OCI-LY1 (cell line): ENCODE measurements around the gene LCN6.

ENCODE experiments used
- EZH2 ChIP-seq: fragments of 200-600 bp; sonication (generic), shearing (Covaris generic); IDR thresholded peaks from 2 replicates; pipeline ENCODE4 v1.8.0; 2017; ENCODE audit warnings: borderline replicate concordance, mixed run types, mild to moderate bottlenecking, antibody characterized with exemption, low read length, moderate library complexity, mixed read lengths
- TF ChIP-seq, protein P1 (sequence below): fragments of 200-600 bp; sonication (generic), shearing (Covaris generic); IDR thresholded peaks from 2 replicates; pipeline ENCODE4 v1.5.1; 2017; ENCODE audit warnings: mild to moderate bottlenecking, antibody characterized with exemption, low read length, moderate library complexity, mixed read lengths

- TF ChIP-seq, protein P1, sequence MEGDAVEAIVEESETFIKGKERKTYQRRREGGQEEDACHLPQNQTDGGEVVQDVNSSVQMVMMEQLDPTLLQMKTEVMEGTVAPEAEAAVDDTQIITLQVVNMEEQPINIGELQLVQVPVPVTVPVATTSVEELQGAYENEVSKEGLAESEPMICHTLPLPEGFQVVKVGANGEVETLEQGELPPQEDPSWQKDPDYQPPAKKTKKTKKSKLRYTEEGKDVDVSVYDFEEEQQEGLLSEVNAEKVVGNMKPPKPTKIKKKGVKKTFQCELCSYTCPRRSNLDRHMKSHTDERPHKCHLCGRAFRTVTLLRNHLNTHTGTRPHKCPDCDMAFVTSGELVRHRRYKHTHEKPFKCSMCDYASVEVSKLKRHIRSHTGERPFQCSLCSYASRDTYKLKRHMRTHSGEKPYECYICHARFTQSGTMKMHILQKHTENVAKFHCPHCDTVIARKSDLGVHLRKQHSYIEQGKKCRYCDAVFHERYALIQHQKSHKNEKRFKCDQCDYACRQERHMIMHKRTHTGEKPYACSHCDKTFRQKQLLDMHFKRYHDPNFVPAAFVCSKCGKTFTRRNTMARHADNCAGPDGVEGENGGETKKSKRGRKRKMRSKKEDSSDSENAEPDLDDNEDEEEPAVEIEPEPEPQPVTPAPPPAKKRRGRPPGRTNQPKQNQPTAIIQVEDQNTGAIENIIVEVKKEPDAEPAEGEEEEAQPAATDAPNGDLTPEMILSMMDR = no peak
- no peak for TF ChIP-seq EZH2
These were observed 49.6 kb downstream of the LCN6 start for GRCh38 chr9:136698635-136699246.
